H9 (cell line): ENCODE data around the gene MORF4L1. TPM values are rescaled to one million over a fixed set of nuclear protein-coding genes. Genes with fewer than 3 reads are reported as not detected.

Source experiments
- DNase-seq: peaks from one replicate; pipeline ENCODE4 v3.0.0-alpha.2; 2017
- H2AFZ ChIP-seq: one replicate; pipeline ENCODE4 v1.6.1; 2013; ENCODE audit warnings: mild to moderate bottlenecking, low read length, control low read depth, moderate library complexity
- H2AK5ac ChIP-seq: 2 replicates; pipeline ENCODE4 v1.6.1; 2013; ENCODE audit warnings: low read length, control low read depth, mixed read lengths; ENCODE audit not compliant: insufficient read length
- H2BK120ac ChIP-seq: one replicate; pipeline ENCODE4 v1.6.1; 2013; ENCODE audit warnings: low read depth, mild to moderate bottlenecking, low read length, control low read depth, inconsistent platforms; ENCODE audit not compliant: poor library complexity, severe bottlenecking
- H2BK12ac ChIP-seq: 2 replicates; pipeline ENCODE4 v1.6.1; 2013; ENCODE audit warnings: low read length, control low read depth, mixed read lengths, low read depth; ENCODE audit not compliant: insufficient read length
- H2BK15ac ChIP-seq: 2 replicates; pipeline ENCODE4 v1.6.1; 2013; ENCODE audit warnings: low read depth, low read length, control low read depth
- H2BK20ac ChIP-seq: one replicate; pipeline ENCODE4 v1.6.1; 2013; ENCODE audit warnings: low read depth, mild to moderate bottlenecking, low read length, control low read depth, inconsistent platforms; ENCODE audit not compliant: poor library complexity, severe bottlenecking
- H2BK5ac ChIP-seq: 2 replicates; pipeline ENCODE4 v1.6.1; 2013; ENCODE audit warnings: low read length, control low read depth, mixed read lengths; ENCODE audit not compliant: insufficient read length
- H3K14ac ChIP-seq: 2 replicates; pipeline ENCODE4 v1.6.1; 2013; ENCODE audit warnings: low read length, control low read depth; ENCODE audit not compliant: insufficient read depth
- H3K18ac ChIP-seq: 2 replicates; pipeline ENCODE4 v1.6.1; 2013; ENCODE audit warnings: low read depth, mild to moderate bottlenecking, mixed read lengths, low read length, control low read depth; ENCODE audit not compliant: insufficient read length
- H3K23ac ChIP-seq: 2 replicates; pipeline ENCODE4 v1.6.1; 2013; ENCODE audit warnings: low read length, control low read depth, mixed read lengths, low read depth; ENCODE audit not compliant: insufficient read length
- H3K23me2 ChIP-seq: 2 replicates; pipeline ENCODE4 v1.6.1; 2013; ENCODE audit warnings: low read depth, mild to moderate bottlenecking, mixed read lengths, low read length, control low read depth; ENCODE audit not compliant: insufficient read length, poor library complexity, severe bottlenecking
- H3K27ac ChIP-seq: 2 replicates; pipeline ENCODE4 v1.5.1; 2013; ENCODE audit warnings: low read length, control low read depth, mixed read lengths, low read depth; ENCODE audit not compliant: insufficient read length
- H3K27me3 ChIP-seq: 2 replicates; pipeline ENCODE4 v1.6.1; 2013; ENCODE audit warnings: low read length, control low read depth, inconsistent platforms; ENCODE audit not compliant: insufficient read depth
- H3K4ac ChIP-seq: 2 replicates; pipeline ENCODE4 v1.6.1; 2013; ENCODE audit warnings: low read depth, mild to moderate bottlenecking, control low read depth, inconsistent platforms, low read length, moderate library complexity
- H3K4me1 ChIP-seq: 2 replicates; pipeline ENCODE4 v1.6.1; 2013; ENCODE audit warnings: low read length, control low read depth, inconsistent platforms; ENCODE audit not compliant: insufficient read depth
- H3K4me2 ChIP-seq: 2 replicates; pipeline ENCODE4 v1.6.1; 2013; ENCODE audit warnings: low read length, control low read depth, mixed read lengths; ENCODE audit not compliant: insufficient read length, insufficient read depth
- H3K56ac ChIP-seq: 2 replicates; pipeline ENCODE4 v1.6.1; 2013; ENCODE audit warnings: low read depth, mild to moderate bottlenecking, mixed read lengths, low read length, control low read depth; ENCODE audit not compliant: insufficient read length
- H3K79me1 ChIP-seq: 2 replicates; pipeline ENCODE4 v1.6.1; 2013; ENCODE audit warnings: low read depth, mild to moderate bottlenecking, moderate library complexity, low read length, control low read depth, inconsistent platforms; ENCODE audit not compliant: insufficient read depth, poor library complexity, severe bottlenecking
- H3K79me2 ChIP-seq: 2 replicates; pipeline ENCODE4 v1.6.1; 2013; ENCODE audit warnings: low read length, control low read depth, inconsistent platforms; ENCODE audit not compliant: insufficient read depth
- H3K9ac ChIP-seq: 2 replicates; pipeline ENCODE4 v1.6.1; 2013; ENCODE audit warnings: low read length, control low read depth, mixed read lengths; ENCODE audit not compliant: insufficient read length; ENCODE audit errors: extremely low read depth
- H3K9me3 ChIP-seq: one replicate; pipeline ENCODE4 v1.6.1; 2013; ENCODE audit warnings: low read depth, low read length, inconsistent platforms; ENCODE audit not compliant: control insufficient read depth
- H3T11ph ChIP-seq: one replicate; pipeline ENCODE4 v1.6.1; 2013; ENCODE audit warnings: mild to moderate bottlenecking, low read length, control low read depth, inconsistent platforms
- H4K20me1 ChIP-seq: one replicate; pipeline ENCODE4 v1.6.1; 2013; ENCODE audit not compliant: control insufficient read depth, insufficient read length, insufficient read depth
- H4K5ac ChIP-seq: 2 replicates; pipeline ENCODE4 v1.6.1; 2013; ENCODE audit warnings: low read depth, mild to moderate bottlenecking, mixed read lengths, low read length, control low read depth; ENCODE audit not compliant: insufficient read length
- H4K8ac ChIP-seq: replicated peaks from 2 replicates; pipeline ENCODE4 v1.6.1; 2013; ENCODE audit warnings: low read length, control low read depth, mixed read lengths, low read depth; ENCODE audit not compliant: insufficient read length
- H4K91ac ChIP-seq: 2 replicates; pipeline ENCODE4 v1.6.1; 2013; ENCODE audit warnings: low read depth, mild to moderate bottlenecking, moderate library complexity, mixed read lengths, low read length, control low read depth; ENCODE audit not compliant: insufficient read length
- H3K27ac Mint-ChIP-seq, 3 experiments: 2 replicates in 2 of 3; 3 replicates in 1 of 3; pipeline ENCODE4 v1.8.0; 2020 to 2021; ENCODE audit warnings: mixed read lengths in 3 of 3, mild to moderate bottlenecking in 1 of 3, moderate library complexity in 1 of 3
- H3K27me3 Mint-ChIP-seq: 2 replicates; pipeline ENCODE4 v1.8.0; 2021; ENCODE audit warnings: low read depth, mild to moderate bottlenecking, moderate library complexity, mixed read lengths
- H3K36me3 Mint-ChIP-seq, 3 experiments: 2 replicates in 2 of 3; 3 replicates in 1 of 3; pipeline ENCODE4 v1.8.0; 2020 to 2021; ENCODE audit warnings: low read depth in 3 of 3, mixed read lengths in 3 of 3; ENCODE audit not compliant: insufficient read depth in 1 of 3
- H3K4me1 Mint-ChIP-seq, 2 experiments: 2 replicates each; pipeline ENCODE4 v1.8.0; 2020; ENCODE audit warnings: mixed read lengths in 2 of 2
- H3K4me3 Mint-ChIP-seq, 2 experiments: 2 replicates in 1 of 2; 3 replicates in 1 of 2; pipeline ENCODE4 v1.8.0; 2020 to 2021; ENCODE audit warnings: mild to moderate bottlenecking in 2 of 2, mixed read lengths in 2 of 2, moderate library complexity in 1 of 2
- H3K9me3 Mint-ChIP-seq, 2 experiments: 2 replicates in 1 of 2; 3 replicates in 1 of 2; pipeline ENCODE4 v1.8.0; 2020; ENCODE audit warnings: mild to moderate bottlenecking in 2 of 2, mixed read lengths in 2 of 2, moderate library complexity in 1 of 2
- CTCF ChIP-seq: fragments of 200-600 bp; sonication (generic); conservative IDR thresholded peaks from 3 replicates; pipeline ENCODE4 v1.8.0; 2021; ENCODE audit warnings: antibody characterized with exemption, mild to moderate bottlenecking
- WGBS: extraction: QIAGEN DNeasy Blood & Tissue Kit; methylation state at CpG from one replicate; pipeline ENCODE4 v1.1.7; 2013; ENCODE audit warnings: missing lambda C conversion rate, low lambda C conversion rate, mixed read lengths; ENCODE audit not compliant: insufficient read length; ENCODE audit errors: extremely low coverage; 5-methylcytosine and 5-hydroxymethylcytosine counted together
- total RNA-seq: library from RNA; stranded (reverse); gene quantifications from 2 replicates; pipeline ENCODE4 v1.2.1, GENCODE V29; 2021

The MORF4L1 gene
- total RNA-seq, 1 experiment from 2014 or later, result 544 TPM

GRCh38 chr15:78836333-78836732, 36.4 kb upstream of the MORF4L1 start:
- Histone ChIP-seq H4K5ac (no peak overlapping the region), H4K8ac (no peak overlapping the region), H2AFZ (no peak overlapping the region), H2BK15ac (no peak overlapping the region), H3K4me2 (no peak overlapping the region), H3T11ph (no peak overlapping the region), H3K23ac (no peak overlapping the region), H2BK12ac (no peak overlapping the region), H3K9ac (no peak overlapping the region), H4K20me1 (no peaks in the 10 kb centered on the region), H3K79me2 (no peaks in the 10 kb centered on the region), H3K18ac (no peak overlapping the region), H3K9me3 (no peaks in the 10 kb centered on the region), H2AK5ac (no peak overlapping the region), H3K14ac (no peak overlapping the region), H3K27ac (no peak overlapping the region), H3K79me1 (no peaks in the 10 kb centered on the region), H3K56ac (no peak overlapping the region), H2BK120ac (no peak overlapping the region), H4K91ac (no peak overlapping the region), H2BK5ac (no peak overlapping the region), H2BK20ac (no peak overlapping the region), H3K4ac (no peak overlapping the region), H3K4me1 (no peaks in the 10 kb centered on the region), H3K27me3 (no peaks in the 10 kb centered on the region), H3K23me2 (no peaks in the 10 kb centered on the region)
- Mint-ChIP-seq H3K4me3 (no peak overlapping the region), H3K27ac (no peak overlapping the region; a peak in 1 of 7 replicates), H3K27me3 (no peaks in the 10 kb centered on the region), H3K9me3 (no peaks in the 10 kb centered on the region), H3K36me3 (no peaks in the 10 kb centered on the region), H3K4me1 (peaks cover 2 to 7% of the 10 kb centered on the region in 2 experiments; a peak in 3 of 4 replicates)
- no peak for DNase-seq
- no CpG with 5 or more reads among the region's 1 CpG for WGBS
- no peak for TF ChIP-seq CTCF
